ENCODE data around the gene ECT2.

- no peak for TF ChIP-seq CTCF (IDR thresholded peaks at IDR 0.05)
- TF ChIP-seq POLR2A (IDR thresholded peaks at IDR 0.05), result no peak
Observed at GRCh38 chr3:172846103-172846561, 95.6 kb downstream of the ECT2 start.

Data from transverse colon (tissue), 3 donors.